ENCODE measurements around the gene GPX2. TPM values are rescaled to one million over a fixed set of nuclear protein-coding genes. Genes with fewer than 3 reads are reported as not detected.

GPX2 gene
- not detected in 2 replicates for total RNA-seq

DNA sequence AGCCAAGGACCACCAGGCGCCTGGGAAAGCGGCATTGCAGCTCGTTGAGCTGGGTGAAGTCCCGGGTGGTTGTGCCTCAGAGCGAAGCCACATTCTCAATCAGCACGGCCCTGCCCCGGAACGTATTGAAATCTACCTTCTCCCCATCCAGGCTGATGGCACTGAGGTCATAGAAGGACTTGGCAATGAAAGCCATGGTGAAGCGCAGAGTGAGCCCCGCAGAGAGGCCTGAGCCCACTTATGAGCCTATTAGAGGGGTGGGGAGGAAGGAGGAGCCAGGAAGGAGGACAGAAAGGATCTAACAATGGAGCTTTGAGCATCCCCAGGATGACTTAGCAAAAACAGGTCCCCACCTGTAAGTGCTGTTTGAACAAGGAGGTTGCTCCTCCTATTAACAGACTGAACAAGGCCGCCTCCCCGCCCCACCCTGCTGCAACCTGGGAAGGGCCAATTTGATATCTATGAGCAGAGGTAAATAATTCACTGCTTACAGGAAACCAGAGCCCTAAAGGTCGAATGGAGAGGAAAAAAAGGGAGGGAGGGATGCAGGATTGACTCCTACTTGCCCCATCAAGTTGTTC is at the start of gene GPX2:
GPX2 (minus strand) TSS at position 215 of the 581 bp plus-strand sequence; CDS start at position 196, 19 bp downstream.
- H3K4me1 Mint-ChIP-seq, result peaks cover 15% of the 10 kb centered on the region

DNA sequence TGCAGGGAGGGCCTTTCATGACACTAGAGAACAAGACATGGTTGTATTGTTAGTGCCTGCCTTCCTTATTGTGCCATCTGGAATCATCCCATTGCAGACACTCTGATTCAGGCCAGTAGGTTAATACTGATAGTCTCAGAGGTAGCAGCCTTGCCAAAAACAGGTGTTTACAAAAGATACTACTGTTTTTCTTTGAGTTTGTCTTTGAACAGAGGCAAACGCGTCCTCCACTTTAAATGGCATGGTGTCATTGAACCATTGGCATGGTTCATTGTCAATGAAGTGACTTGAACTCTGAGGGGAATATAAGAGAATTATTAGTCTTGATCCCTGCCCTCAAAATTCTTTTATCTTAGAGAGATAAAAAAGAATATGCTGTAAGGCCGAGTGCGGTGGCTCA is 48.4 kb upstream of the GPX2 start:
- DNase-seq (no peak), ATAC-seq (ENCODE audit: low read depth) (no peak)
- Mint-ChIP-seq H3K4me3 (no peak overlapping the region), H3K36me3 (ENCODE audit: low read depth) (peaks cover 6% of the 10 kb centered on the region), H3K27ac (no peak overlapping the region), H3K27me3 (no peaks in the 10 kb centered on the region), H3K9me3 (no peaks in the 10 kb centered on the region), H3K4me1 (peaks cover 31% of the 10 kb centered on the region)
- ChIA-PET CTCF (no interaction called here), POLR2A (no interaction called here)
- TF ChIP-seq, protein P1, sequence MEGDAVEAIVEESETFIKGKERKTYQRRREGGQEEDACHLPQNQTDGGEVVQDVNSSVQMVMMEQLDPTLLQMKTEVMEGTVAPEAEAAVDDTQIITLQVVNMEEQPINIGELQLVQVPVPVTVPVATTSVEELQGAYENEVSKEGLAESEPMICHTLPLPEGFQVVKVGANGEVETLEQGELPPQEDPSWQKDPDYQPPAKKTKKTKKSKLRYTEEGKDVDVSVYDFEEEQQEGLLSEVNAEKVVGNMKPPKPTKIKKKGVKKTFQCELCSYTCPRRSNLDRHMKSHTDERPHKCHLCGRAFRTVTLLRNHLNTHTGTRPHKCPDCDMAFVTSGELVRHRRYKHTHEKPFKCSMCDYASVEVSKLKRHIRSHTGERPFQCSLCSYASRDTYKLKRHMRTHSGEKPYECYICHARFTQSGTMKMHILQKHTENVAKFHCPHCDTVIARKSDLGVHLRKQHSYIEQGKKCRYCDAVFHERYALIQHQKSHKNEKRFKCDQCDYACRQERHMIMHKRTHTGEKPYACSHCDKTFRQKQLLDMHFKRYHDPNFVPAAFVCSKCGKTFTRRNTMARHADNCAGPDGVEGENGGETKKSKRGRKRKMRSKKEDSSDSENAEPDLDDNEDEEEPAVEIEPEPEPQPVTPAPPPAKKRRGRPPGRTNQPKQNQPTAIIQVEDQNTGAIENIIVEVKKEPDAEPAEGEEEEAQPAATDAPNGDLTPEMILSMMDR (IDR thresholded peaks at IDR 0.05), result no peak
- intact Hi-C loops (cut with micrococcal nuclease), result no loop called here

More for the DNA sequence above, at the start of gene GPX2:
- Mint-ChIP-seq H3K9me3 (no peaks in the 10 kb centered on the region), H3K27me3 (no peaks in the 10 kb centered on the region), H3K27ac (peak within 1 kb of the TSS; percentile 62), H3K36me3 (ENCODE audit: low read depth) (peaks cover 59% of the 10 kb centered on the region), H3K4me3 (no peak within 1 kb of the TSS)
- DNase-seq (no peak), ATAC-seq (ENCODE audit: low read depth) (no peak)
- POLR2A ChIA-PET, result no interaction called here
- intact Hi-C loops (cut with micrococcal nuclease), result no loop called here
- CTCF ChIA-PET, result no interaction called here
- TF ChIP-seq, protein P1 (IDR thresholded peaks at IDR 0.05), result no peak

DNA sequence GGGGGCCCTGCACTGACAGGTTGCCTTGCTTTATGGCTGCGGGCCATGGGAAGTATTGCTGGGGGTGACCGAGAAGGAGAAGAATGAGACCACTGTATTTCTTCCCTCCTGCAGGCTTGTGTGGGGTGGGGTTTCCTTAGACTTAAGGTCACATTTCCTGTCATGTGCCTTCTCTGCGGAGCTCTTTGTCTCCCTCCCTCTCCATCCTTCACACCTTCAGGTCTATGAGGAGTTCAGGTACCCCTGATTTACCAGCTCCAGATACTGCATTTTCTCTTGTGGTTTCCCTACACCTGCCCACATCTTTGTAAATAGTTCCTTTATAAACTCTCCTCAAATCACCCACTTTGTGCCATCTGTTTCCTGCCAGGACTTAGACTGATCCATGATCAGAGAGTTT is 47.8 kb upstream of the GPX2 start:
- H3K4me1 Mint-ChIP-seq, result peaks cover 31% of the 10 kb centered on the region
- no peaks in the 10 kb centered on the region for H3K9me3 Mint-ChIP-seq
- peaks cover 2% of the 10 kb centered on the region for H3K27me3 Mint-ChIP-seq
- DNase-seq (no peak), ATAC-seq (ENCODE audit: low read depth) (no peak)
- H3K4me3 Mint-ChIP-seq, result no peak overlapping the region
- ChIA-PET POLR2A (no interaction called here), CTCF (no interaction called here)
- intact Hi-C loops (cut with micrococcal nuclease), result no loop called here
- H3K36me3 Mint-ChIP-seq (ENCODE audit: low read depth), result peaks cover 6% of the 10 kb centered on the region
- no peak overlapping the region for H3K27ac Mint-ChIP-seq
- TF ChIP-seq, protein P1 (IDR thresholded peaks at IDR 0.05), result no peak

DNA sequence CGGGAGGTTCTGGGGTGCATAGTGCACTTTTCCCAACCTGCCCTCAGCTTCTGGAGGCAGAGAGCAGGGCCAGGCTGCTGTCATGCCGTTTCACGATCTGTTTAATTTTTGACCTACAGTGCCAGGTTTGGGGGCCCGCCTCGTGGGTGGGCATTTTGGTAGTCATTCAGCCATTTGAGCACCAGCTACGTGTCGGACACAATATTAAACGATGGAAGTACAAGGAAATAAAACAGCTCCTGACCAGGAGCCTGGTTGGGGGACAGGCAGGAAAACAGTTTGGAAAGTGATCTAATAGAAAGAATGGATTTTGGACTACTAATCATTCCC is 44.9 kb upstream of the GPX2 start:
- Mint-ChIP-seq H3K4me1 (peaks cover 37% of the 10 kb centered on the region), H3K27me3 (peaks cover 14% of the 10 kb centered on the region), H3K36me3 (ENCODE audit: low read depth) (peaks cover 5% of the 10 kb centered on the region), H3K9me3 (no peaks in the 10 kb centered on the region), H3K27ac (peak overlapping the region; percentile 99), H3K4me3 (peak overlapping the region; percentile 99)
- ATAC-seq (ENCODE audit: low read depth) (no peak), DNase-seq (no peak)
- POLR2A ChIA-PET, result interaction anchor here (0.9 to 2.1 kb wide), 6 partner anchors 73 to 837 kb away, joined by 3 to 12 read pairs (median 5); partner anchors contain the start of genes CHURC1, HSPA2 and MAX
- intact Hi-C loops (cut with micrococcal nuclease), result loop anchor here (1.0 to 10.0 kb wide), 8 partner anchors 55 to 1520 kb away; partner anchors contain the start of genes GPHN, HSPA2, MAX and ZBTB1
- CTCF ChIA-PET, result interaction anchor here (1.1 to 3.8 kb wide), 6 partner anchors 32 to 972 kb away, joined by 3 to 21 read pairs (median 6); partner anchors contain the start of gene MAX
- TF ChIP-seq, protein P1 (IDR thresholded peaks at IDR 0.05), result no peak

DNA sequence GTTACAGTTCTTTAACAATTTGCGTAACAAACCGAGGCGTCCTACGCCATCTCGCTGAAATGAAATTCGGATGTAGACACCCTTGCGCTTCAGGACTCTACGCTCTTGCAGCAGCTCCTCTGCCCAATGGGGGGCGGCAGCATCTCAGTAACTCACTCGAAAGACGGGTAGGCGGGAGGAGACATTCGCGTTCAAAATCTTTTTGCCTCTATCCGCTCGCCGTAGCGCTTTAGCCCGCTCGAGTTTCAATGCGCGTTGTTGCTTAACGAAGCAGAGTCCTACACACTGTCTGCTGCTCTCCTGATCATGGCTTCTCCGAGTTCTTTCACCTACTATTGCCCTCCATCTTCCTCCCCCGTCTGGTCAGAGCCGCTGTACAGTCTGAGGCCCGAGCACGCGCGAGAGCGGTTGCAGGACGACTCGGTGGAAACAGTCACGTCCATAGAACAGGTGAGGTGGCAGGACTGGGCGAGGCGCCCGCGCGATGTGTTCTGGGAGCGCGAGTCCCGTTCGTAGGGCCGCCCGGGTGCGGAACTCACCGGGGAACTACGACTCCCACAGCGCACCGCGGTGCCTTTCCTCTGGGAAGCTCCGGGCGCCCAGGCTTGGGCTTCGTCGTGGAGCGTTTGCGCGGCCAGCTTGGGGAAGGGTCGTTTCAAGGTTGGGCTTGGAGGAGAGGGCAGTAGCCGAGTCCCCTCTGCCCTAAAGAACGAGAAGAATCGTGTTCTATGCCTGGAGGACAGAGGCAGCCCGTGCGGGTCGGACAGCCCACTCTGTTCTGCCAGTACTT is 44.3 kb upstream of the GPX2 start, which contains the start of gene FNTB:
FNTB (plus strand) TSS at position 248 of the 790 bp plus-strand sequence; CDS start at position 307, 59 bp downstream.
- Mint-ChIP-seq H3K4me3 (peak within 1 kb of the TSS; percentile 99), H3K36me3 (ENCODE audit: low read depth) (peaks cover 5% of the 10 kb centered on the region), H3K27ac (peak within 1 kb of the TSS; percentile 99), H3K27me3 (peaks cover 14% of the 10 kb centered on the region), H3K9me3 (no peaks in the 10 kb centered on the region), H3K4me1 (peaks cover 34% of the 10 kb centered on the region)
- DNase-seq, result peak; percentile 88
- peak; percentile 93 for ATAC-seq (ENCODE audit: low read depth)
- TF ChIP-seq, protein P1 (IDR thresholded peaks at IDR 0.05), result no peak
- POLR2A ChIA-PET, result interaction anchor here (0.6 to 2.1 kb wide), 11 partner anchors 33 to 838 kb away, joined by 3 to 12 read pairs (median 5); partner anchors contain the start of genes CHURC1, FUT8, HSPA2 and MAX
- CTCF ChIA-PET, result interaction anchor here (1.0 to 3.8 kb wide), 12 partner anchors 19 to 1085 kb away, joined by 3 to 21 read pairs (median 4); partner anchors contain the start of gene MAX
- intact Hi-C loops (cut with micrococcal nuclease), result loop anchor here (1.0 to 10.0 kb wide), 14 partner anchors 33 to 1520 kb away; partner anchors contain the start of genes CHURC1, FUT8, GPHN and HSPA2

Data from activated B cell treated with CpG ODN at 0.5 μM for 24 hours (primary cell).